GM19372 (cell line): ENCODE measurements around the gene CREB1.

Experiments
- ATAC-seq: cut with Tn5 transposase; IDR thresholded peaks from one replicate; pipeline ENCODE4 v1.9.1; 2021; ENCODE audit warnings: mild to moderate bottlenecking, low read depth, moderate library complexity; ENCODE audit not compliant: unreplicated experiment

Gene CREB1

GRCh38 chr2:207534417-207534816, 4.7 kb downstream of the CREB1 start:
- no peak for ATAC-seq

GRCh38 chr2:207539470-207539869, 9.7 kb downstream of the CREB1 start:
- no peak for ATAC-seq

GRCh38 chr2:207540431-207540830, 10.7 kb downstream of the CREB1 start:
- ATAC-seq: no peak

DNA sequence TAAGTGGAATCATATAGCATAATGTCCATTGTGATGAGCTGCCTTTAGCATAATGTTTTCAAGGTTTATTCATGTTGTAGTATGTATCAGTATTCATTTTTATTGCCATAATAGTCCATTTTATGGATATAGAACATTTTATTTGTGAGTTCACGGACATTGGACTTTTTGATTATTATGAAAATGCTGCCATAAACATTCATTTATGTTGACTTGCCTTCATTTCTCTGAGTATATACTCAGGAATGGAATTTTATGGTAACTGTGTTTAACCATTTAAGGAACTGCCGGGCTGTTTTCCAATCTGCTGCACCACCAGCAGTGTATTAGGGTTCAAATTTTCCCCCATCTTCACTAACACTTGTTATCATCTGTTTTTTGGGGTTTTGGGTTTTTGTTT, 12.2 kb downstream of the CREB1 start:
- no peak for ATAC-seq

DNA sequence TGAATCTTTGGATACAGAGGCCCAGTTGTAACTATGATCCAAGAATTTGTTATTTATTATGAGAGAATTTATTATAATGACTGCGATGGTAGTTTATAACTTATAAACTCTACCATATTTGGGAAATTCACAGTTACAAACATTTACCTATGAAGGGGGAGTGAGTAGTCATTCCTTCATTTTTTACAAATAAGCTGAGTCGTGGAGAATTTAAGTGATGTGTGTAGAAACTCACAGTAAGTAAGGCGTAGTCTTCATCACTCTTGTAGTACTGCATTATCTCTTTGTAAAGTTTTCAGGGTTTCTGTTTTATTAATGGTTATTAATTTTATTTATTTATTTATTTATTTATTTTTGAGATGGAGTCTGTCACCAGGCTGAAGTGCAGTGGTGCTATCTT, 13.5 kb downstream of the CREB1 start:
- ATAC-seq: no peak

DNA sequence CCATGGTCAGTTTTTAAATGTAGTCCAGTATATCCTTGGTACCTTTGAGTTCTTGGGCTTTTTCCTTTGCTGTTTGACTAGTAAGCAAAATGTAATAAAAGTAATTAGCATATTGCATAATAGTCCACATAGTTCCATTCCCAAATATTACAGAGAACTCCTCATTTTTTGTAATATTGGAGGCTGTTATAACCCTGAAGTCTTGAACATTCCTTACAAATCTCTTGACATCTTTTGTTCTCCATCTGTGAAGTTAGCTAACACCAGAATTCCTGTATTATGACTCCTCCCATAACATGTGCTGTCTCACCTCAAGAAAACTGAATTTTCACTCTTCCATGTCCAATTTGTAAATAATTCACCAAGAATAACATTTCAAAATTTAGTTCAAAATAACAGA, 17.1 kb downstream of the CREB1 start:
- no peak for ATAC-seq

GRCh38 chr2:207549145-207549544, 19.4 kb downstream of the CREB1 start:
- no peak for ATAC-seq

- no peak for ATAC-seq
These were observed 28.3 kb downstream of the CREB1 start for GRCh38 chr2:207558079-207558491.

GRCh38 chr2:207561386-207562080, 31.8 kb downstream of the CREB1 start:
- no peak for ATAC-seq

- ATAC-seq: no peak
These were observed 36.2 kb downstream of the CREB1 start for GRCh38 chr2:207565736-207566500.

GRCh38 chr2:207567671-207568070, 37.9 kb downstream of the CREB1 start:
- ATAC-seq: no peak

DNA sequence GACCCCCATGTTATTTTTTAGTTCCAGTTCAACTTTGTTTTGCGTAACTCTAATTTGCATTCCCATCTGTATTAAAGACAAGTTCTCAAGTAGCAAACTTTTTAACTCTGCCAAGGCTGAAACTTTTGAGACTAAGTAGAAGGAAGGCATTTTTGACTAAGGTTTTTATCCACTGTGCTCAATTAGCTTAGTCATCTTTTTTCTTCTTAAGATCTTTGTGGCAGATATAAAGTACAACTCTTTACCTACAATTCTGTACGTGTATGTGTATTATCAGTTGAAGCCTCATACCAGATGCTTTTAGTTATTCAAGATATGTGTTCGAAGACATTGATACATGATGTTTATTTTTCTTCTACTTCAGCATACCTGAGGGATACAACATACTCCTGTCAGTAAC, 41.6 kb downstream of the CREB1 start:
- no peak for ATAC-seq

DNA sequence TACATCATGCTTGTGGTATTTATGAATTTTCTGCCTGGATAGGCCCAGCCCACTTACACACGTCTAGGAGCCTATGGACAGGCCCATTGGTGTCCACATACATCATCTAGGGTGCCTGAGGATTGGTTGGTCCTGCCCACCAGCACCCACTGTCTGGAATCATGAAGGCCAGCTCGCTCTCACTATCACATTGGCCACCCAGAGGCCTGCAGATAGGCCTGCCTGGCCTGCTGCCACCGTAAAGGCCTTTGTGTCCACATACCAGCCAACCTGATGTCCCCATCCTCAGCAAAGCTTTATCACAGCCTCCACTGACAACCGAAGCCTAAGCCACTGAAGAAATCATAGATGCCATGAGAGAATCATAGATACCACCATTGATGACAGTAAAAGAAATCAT, 55.2 kb downstream of the CREB1 start:
- no peak for ATAC-seq

- no peak for ATAC-seq
These were observed 57.5 kb downstream of the CREB1 start for GRCh38 chr2:207587305-207587704.

DNA sequence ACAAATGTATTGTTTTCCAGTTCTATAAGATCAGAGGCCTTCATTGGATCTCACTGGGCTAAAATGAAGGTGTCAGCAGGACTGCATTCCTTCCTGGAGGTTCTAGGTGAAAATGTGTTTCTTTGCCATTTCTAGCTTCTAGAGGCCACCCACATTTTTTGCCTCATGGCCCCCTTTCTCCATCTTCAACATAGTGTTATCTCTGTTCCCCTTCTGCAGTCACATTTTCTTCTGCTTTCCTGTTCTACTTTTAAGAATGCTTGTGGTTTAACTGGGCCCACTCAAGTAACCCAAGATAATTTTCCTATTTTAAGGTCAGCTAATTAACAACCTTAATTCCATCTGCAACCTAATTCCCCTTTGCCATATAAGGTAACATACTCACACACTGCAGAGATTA, 59.4 kb downstream of the CREB1 start:
- ATAC-seq: no peak

- ATAC-seq: no peak
These were observed 63.5 kb downstream of the CREB1 start for GRCh38 chr2:207593277-207593676.

DNA sequence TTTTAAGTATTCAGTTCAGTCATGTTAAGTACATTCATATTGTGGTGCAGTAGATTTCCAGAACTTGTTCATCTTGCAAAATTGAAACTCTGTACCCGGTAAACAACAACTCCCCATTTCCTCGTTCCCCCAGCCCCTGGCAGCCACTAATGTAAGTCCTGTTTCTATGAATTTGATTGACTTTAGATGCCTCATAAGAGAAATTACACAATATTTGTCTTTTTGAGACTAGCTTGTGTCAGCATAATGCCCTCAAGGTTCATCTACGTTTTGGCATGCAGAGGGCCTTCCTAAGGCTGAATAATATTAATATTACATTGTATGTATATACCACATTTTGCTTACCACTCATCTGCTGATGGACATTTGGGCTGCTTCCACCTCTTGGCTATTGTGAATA, 64.5 kb downstream of the CREB1 start:
- ATAC-seq: no peak

- no peak for ATAC-seq
These were observed 65.0 kb downstream of the CREB1 start for GRCh38 chr2:207594731-207595130.

DNA sequence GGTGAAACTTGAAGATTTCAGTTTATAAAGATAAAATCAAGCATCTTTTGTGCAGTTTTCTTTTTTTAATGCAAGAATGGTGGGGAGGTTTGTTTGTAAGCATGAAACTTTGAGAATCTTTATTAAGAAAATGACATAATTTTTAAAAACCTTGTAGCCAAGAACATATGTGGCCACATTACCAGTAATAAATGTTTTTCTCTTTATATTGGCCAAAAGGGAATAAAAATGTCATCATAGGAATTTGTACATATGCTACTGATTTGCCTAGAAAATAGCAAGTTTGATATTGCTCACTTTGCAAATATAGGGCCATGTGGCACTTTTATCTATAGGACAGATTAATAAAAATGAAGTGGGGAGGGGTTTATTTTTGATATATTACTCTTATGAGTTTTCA, 69.9 kb downstream of the CREB1 start:
- ATAC-seq: no peak

DNA sequence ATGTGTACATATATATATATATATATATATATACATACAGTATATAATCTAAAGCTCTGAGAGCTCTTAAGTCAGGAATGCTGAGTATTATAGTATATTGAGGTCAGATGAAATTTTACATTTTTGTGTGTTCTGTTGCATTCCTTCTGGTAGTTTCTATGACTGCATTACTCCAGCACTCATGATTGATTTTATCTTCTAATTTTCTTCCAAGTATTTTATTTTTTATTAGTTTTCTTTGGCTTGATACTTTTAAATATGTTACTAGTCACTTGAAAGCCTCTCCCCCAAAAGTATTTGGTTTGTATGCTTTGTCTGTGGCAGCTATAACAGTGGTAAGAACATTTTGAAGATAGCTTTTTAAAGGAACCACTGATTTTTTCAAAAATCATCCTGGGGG, 70.5 kb downstream of the CREB1 start:
- no peak for ATAC-seq

GRCh38 chr2:207601774-207602173, 72.0 kb downstream of the CREB1 start:
- ATAC-seq: no peak

GRCh38 chr2:207603486-207603885, 73.7 kb downstream of the CREB1 start:
- ATAC-seq: no peak
